ENCODE data around the gene VKORC1.

The VKORC1 gene

GRCh38 chr16:31061126-31061812 is 33.3 kb downstream of the VKORC1 start:
- DNase-seq, result no peak

- no peak for DNase-seq
These were observed 39.0 kb downstream of the VKORC1 start for GRCh38 chr16:31055613-31056012.

DNA sequence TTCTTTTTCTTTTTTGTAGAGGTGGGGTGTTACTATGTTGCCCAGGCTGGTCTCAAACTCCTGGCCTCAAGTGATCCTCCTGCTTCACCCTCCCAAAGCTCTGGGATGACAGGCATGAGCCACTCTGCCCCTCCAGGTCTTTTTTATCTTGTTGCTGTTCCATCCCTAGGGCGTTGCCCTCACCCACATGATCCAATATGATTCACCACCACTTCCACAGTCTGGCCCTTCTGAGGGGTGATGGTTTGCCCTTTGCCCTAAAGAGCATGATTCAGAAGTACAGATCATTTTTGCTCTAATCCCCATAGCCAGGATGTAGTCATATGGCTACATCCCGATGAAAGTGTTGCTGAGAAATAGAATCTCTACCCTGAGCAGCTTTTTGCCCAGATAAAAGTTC is 42.5 kb downstream of the VKORC1 start:
- no peak for DNase-seq

GRCh38 chr16:31050280-31051030 is 44.1 kb downstream of the VKORC1 start:
- no peak for DNase-seq

- no peak for DNase-seq
These were observed 50.6 kb downstream of the VKORC1 start for GRCh38 chr16:31043898-31044481.

GRCh38 chr16:31043352-31043751 is 51.2 kb downstream of the VKORC1 start:
- DNase-seq, result no peak

- no peak for DNase-seq
These were observed 51.7 kb downstream of the VKORC1 start for GRCh38 chr16:31042866-31043265.
